Kidney epithelial cell (primary cell): ENCODE data around the gene COIL. TPM values are rescaled to one million over a fixed set of nuclear protein-coding genes. Genes with fewer than 3 reads are reported as not detected.

Experiments
- DNase-seq: peaks from one replicate; pipeline ENCODE4 v3.0.0-alpha.2; 2010; ENCODE audit warnings: low read depth
- H3K27me3 ChIP-seq: 2 replicates; pipeline ENCODE4 v1.6.0; 2011; ENCODE audit warnings: low read length; ENCODE audit not compliant: control insufficient read depth, insufficient read depth
- H3K36me3 ChIP-seq: 2 replicates; pipeline ENCODE4 v1.5.1; 2011; ENCODE audit warnings: low read length; ENCODE audit not compliant: control insufficient read depth, insufficient read depth
- H3K4me3 ChIP-seq: 2 replicates; pipeline ENCODE4 v1.5.1; 2011; ENCODE audit warnings: low read depth, mild to moderate bottlenecking, control low read depth, low read length
- total RNA-seq: library from RNA; depleted of rRNA; stranded (reverse); fragments of >200 nt; gene quantifications from 2 replicates; pipeline ENCODE4 v1.2.3, GENCODE V29; 2015
- TF ChIP-seq, protein P1 (sequence below): IDR thresholded peaks from 2 replicates; pipeline ENCODE4 v1.5.1; 2011; ENCODE audit warnings: mild to moderate bottlenecking, moderate library complexity, low read length, control low read depth, inconsistent platforms; ENCODE audit not compliant: insufficient read depth, poor library complexity, severe bottlenecking

COIL gene
- total RNA-seq, 1 donor from 2014 or later = 19.3 TPM

DNA sequence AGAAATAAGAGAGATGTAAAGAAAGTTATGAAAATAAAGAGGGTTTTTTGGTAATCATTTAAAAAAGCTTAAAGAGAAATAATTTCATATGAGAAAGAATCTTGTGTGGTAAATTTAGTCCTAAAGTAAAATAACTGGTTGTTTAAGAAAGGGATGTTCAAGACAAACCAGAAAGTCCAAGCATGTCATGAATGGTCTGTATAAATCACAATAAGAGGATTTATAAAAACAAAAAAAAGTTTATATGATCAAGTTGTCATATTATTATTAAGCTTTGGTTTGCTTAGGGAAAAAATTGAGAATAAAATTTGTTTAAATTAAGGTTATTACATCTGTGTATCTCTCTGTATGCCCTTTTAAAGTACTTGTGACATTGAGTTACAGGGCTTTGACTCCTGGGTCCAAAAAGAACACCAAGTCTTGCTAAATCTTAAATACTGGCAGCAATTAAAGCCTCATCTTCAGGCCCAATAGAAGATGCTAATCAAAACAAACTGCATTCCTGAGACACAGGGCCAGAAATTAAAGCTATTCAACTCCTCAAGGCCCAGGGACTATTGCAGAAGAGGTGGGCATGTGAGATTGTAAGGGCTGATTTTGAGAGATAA is 31.4 kb downstream of the COIL start:
- Histone ChIP-seq H3K36me3 (peaks cover 1% of the 10 kb centered on the region), H3K4me3 (no peak overlapping the region), H3K27me3 (no peaks in the 10 kb centered on the region)
- TF ChIP-seq, protein P1, sequence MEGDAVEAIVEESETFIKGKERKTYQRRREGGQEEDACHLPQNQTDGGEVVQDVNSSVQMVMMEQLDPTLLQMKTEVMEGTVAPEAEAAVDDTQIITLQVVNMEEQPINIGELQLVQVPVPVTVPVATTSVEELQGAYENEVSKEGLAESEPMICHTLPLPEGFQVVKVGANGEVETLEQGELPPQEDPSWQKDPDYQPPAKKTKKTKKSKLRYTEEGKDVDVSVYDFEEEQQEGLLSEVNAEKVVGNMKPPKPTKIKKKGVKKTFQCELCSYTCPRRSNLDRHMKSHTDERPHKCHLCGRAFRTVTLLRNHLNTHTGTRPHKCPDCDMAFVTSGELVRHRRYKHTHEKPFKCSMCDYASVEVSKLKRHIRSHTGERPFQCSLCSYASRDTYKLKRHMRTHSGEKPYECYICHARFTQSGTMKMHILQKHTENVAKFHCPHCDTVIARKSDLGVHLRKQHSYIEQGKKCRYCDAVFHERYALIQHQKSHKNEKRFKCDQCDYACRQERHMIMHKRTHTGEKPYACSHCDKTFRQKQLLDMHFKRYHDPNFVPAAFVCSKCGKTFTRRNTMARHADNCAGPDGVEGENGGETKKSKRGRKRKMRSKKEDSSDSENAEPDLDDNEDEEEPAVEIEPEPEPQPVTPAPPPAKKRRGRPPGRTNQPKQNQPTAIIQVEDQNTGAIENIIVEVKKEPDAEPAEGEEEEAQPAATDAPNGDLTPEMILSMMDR = no peak
- DNase-seq = no peak

DNA sequence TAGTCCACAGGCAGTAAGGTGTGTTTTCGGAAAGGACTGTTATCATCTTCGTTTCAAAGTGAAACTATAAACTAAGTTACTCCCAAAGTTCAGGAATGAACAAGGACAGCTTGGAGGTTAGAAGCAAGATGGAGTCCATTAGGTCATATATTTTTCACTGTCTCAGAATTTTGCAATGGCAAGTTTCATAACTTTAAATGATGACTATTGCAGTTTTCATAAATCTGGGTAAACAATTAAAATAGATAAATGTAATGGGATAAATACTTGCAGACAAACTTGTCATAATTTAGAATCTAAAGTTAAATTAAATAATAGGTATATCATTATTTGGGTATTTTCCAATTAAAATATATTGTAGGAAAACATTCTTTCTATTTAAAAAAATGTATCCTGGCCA is 32.3 kb downstream of the COIL start:
- DNase-seq = no peak
- TF ChIP-seq, protein P1 = no peak
- no peak overlapping the region for H3K4me3 ChIP-seq
- no peaks in the 10 kb centered on the region for H3K27me3 ChIP-seq
- no peaks in the 10 kb centered on the region for H3K36me3 ChIP-seq

DNA sequence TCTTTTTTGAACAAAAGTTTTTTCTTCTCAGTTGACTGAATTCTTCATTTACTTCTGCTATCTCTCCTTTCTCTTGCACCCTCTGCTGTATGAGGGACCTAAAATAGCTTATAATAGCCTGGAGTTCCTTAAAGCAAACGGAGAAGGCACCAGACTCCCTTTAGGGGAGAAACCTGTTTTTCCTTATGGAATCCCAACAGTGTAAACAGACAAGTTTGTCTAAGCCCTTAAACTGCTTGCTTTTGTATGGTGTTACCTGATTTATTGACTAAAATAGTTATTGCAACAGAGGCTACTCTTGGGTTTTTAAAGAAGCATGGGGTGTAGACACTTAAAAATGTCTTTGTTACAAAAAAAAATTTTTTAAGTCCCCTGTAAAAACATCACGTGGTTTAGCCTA is 34.1 kb downstream of the COIL start:
- no peaks in the 10 kb centered on the region for H3K27me3 ChIP-seq
- H3K36me3 ChIP-seq = no peaks in the 10 kb centered on the region
- no peak overlapping the region for H3K4me3 ChIP-seq
- TF ChIP-seq, protein P1 = no peak
- DNase-seq = no peak

DNA sequence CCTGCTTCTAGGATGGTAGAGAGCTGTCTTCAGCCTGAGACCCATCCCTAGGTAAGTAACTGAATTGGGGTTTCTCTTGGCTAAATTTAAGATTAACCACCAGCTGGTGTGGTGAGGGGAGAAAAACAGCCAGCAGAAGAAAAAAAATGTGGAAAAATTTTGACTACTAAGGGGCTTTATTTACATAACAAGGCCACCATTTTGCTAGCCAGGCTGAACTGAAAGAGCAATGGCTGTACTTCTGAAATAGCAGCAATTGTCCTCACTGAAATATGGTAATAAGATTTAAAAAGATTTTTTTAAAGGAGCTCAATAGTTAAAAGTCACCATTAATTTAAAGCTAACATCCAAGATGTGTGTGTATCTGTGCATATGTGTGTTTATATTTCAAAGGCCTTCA is 34.6 kb downstream of the COIL start:
- H3K4me3 ChIP-seq = no peak overlapping the region
- H3K36me3 ChIP-seq = no peaks in the 10 kb centered on the region
- TF ChIP-seq, protein P1 = no peak
- no peak for DNase-seq
- H3K27me3 ChIP-seq = no peaks in the 10 kb centered on the region

DNA sequence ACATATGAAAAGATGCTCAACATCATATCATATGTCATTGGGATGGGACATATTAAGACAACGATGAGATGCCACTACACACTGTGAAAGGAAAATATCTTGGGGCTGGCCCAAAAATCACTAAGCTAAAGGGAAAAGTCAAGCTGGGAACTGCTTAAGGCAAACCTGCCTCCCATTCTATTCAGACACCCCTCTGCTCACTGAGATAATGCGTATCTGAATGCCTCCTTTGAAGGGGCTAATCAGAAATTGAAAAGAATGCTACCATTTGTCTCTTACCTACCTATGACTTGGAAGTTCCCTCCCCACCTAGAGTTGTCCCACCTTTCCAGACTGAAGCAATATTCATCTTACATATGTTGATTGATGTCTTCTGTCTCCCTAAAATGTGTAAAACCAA is 35.8 kb downstream of the COIL start:
- DNase-seq = no peak
- Histone ChIP-seq H3K27me3 (no peaks in the 10 kb centered on the region), H3K36me3 (no peaks in the 10 kb centered on the region), H3K4me3 (no peak overlapping the region)
- TF ChIP-seq, protein P1 = no peak

DNA sequence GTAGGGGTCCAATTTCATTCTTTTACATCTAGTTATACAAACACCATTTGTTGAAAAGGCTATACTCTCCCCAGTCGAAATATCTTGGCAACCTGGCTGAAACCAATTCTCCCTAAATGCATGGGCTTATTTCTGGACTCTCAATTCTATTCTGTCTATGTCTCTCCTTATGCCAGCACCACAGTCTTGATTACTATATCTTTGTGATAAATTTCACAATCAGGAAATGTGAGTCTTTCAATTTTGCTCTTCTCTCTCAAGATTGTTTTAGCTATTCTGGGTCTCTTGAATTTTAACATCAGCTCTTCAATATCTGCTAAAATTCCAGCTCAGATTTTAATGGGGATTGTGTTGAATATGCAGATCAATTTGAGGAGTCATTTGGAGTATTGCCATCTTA is 41.1 kb downstream of the COIL start:
- no peaks in the 10 kb centered on the region for H3K36me3 ChIP-seq
- H3K4me3 ChIP-seq = no peak overlapping the region
- no peaks in the 10 kb centered on the region for H3K27me3 ChIP-seq
- TF ChIP-seq, protein P1 = no peak
- DNase-seq = no peak
